H1 (cell line): ENCODE data around the gene MEIOSIN. TPM values are rescaled to one million over a fixed set of nuclear protein-coding genes. Genes with fewer than 3 reads are reported as not detected.
A peak's percentile ranks its signal among the peaks of the same experiment; 100 is the strongest.

ENCODE experiments used
- CTCF ChIA-PET: fragments of 300-600 bp; sonication (Branson Sonifier 250); formaldehyde crosslinking; loops from one replicate; lab custom pipeline; 2021; ENCODE audit not compliant: partially characterized antibody; lab: Charles Lee
- POLR2A ChIA-PET: fragments of 300-600 bp; sonication (Branson Sonifier 250); formaldehyde crosslinking; loops from one replicate; lab custom pipeline; 2021; ENCODE audit warnings: inconsistent platforms; ENCODE audit not compliant: partially characterized antibody; lab: Charles Lee
- DNase-seq, 2 experiments: peaks; one replicate each; pipeline versions ENCODE4 v3.0.0 to v3.0.0-alpha.2; 2010 to 2022; ENCODE audit warnings: low spot score in 2 of 2, low read depth in 1 of 2, mixed read lengths in 1 of 2
- FAIRE-seq: peaks from 2 replicates; lab custom pipeline; 2011; peaks lifted over from hg19 to GRCh38; lab: Jason Lieb, UNC
- H2AFZ ChIP-seq: 2 replicates; pipeline ENCODE4 v1.8.1; 2012; ENCODE audit warnings: low read length, inconsistent platforms
- H2AK5ac ChIP-seq: 2 replicates; pipeline ENCODE4 v1.6.1; 2013; ENCODE audit warnings: low read depth, low read length
- H2BK120ac ChIP-seq: replicated peaks from 2 replicates; pipeline ENCODE3; 2013; ENCODE audit warnings: low read depth, low read length, inconsistent platforms
- H2BK12ac ChIP-seq: 2 replicates; pipeline ENCODE4 v1.6.1; 2013; ENCODE audit warnings: low read depth, low read length
- H2BK15ac ChIP-seq: 2 replicates; pipeline ENCODE4 v1.6.1; 2013; ENCODE audit warnings: low read length
- H2BK20ac ChIP-seq: 2 replicates; pipeline ENCODE4 v1.6.1; 2013; ENCODE audit warnings: low read length
- H2BK5ac ChIP-seq: 2 replicates; pipeline ENCODE4 v1.6.1; 2013; ENCODE audit warnings: low read depth, low read length
- H3K14ac ChIP-seq: 2 replicates; pipeline ENCODE4 v1.6.1; 2013; ENCODE audit warnings: inconsistent platforms; ENCODE audit not compliant: insufficient read length
- H3K18ac ChIP-seq: 2 replicates; pipeline ENCODE4 v1.6.1; 2013; ENCODE audit warnings: low read length; ENCODE audit errors: extremely low read depth
- H3K23ac ChIP-seq: 2 replicates; pipeline ENCODE4 v1.6.1; 2013; ENCODE audit warnings: inconsistent platforms; ENCODE audit not compliant: insufficient read length
- H3K23me2 ChIP-seq: 2 replicates; pipeline ENCODE4 v1.6.1; 2013; ENCODE audit warnings: low read depth, low read length
- H3K27ac ChIP-seq: 2 replicates; pipeline ENCODE4 v1.6.1; 2011; ENCODE audit warnings: low read depth, low read length, inconsistent platforms
- H3K27me3 ChIP-seq, 4 experiments: replicated peaks in 1 of 4; 1 replicate in 1 of 4; 2 replicates in 3 of 4; pipeline versions ENCODE4 v1.6.1 to v1.8.1; 2011 to 2013; ENCODE audit warnings: low read length in 3 of 4, mild to moderate bottlenecking in 3 of 4, inconsistent platforms in 2 of 4, mixed read lengths in 2 of 4, moderate library complexity in 1 of 4; ENCODE audit not compliant: control insufficient read depth in 3 of 4, insufficient read depth in 3 of 4; ENCODE audit errors: extremely low read depth in 1 of 4
- H3K36me3 ChIP-seq, 4 experiments: 2 replicates each; pipeline versions ENCODE4 v1.6.1 to v1.8.1; 2011 to 2013; ENCODE audit warnings: mild to moderate bottlenecking in 4 of 4, low read length in 3 of 4, moderate library complexity in 2 of 4, control low read depth in 1 of 4, inconsistent platforms in 1 of 4; ENCODE audit not compliant: insufficient read depth in 4 of 4, control insufficient read depth in 2 of 4
- H3K4ac ChIP-seq: replicated peaks from 2 replicates; pipeline ENCODE3; 2013; ENCODE audit warnings: low read length, low read depth, mixed read lengths, inconsistent platforms; ENCODE audit not compliant: insufficient read length
- H3K4me1 ChIP-seq, 4 experiments: replicated peaks in 1 of 4; 1 replicate in 1 of 4; 2 replicates in 3 of 4; pipeline versions ENCODE4 v1.6.1 to v1.8.1; 2011 to 2013; ENCODE audit warnings: low read length in 3 of 4, inconsistent platforms in 2 of 4, mixed read lengths in 1 of 4; ENCODE audit not compliant: insufficient read depth in 4 of 4, control insufficient read depth in 3 of 4
- H3K4me2 ChIP-seq, 2 experiments: 2 replicates each; pipeline versions ENCODE4 v1.6.1 to v1.8.1; 2011 to 2013; ENCODE audit warnings: low read depth in 2 of 2, low read length in 2 of 2, control low read depth in 1 of 2, inconsistent platforms in 1 of 2, mild to moderate bottlenecking in 1 of 2; ENCODE audit not compliant: insufficient read depth in 1 of 2
- H3K4me3 ChIP-seq, 4 experiments: fragments of 200-600, 300-600 bp in 1 of 4; sonication (generic), shearing (Covaris generic), sonication (Bioruptor Twin) in 1 of 4; 2 replicates each; pipeline versions ENCODE4 v1.5.1 to v1.8.1; 2011 to 2016; ENCODE audit warnings: low read length in 4 of 4, low read depth in 3 of 4, control low read depth in 2 of 4, inconsistent platforms in 2 of 4, mild to moderate bottlenecking in 2 of 4, mixed read lengths in 1 of 4, moderate library complexity in 1 of 4; ENCODE audit not compliant: insufficient read depth in 2 of 4; ENCODE audit errors: extremely low read depth in 1 of 4
- H3K56ac ChIP-seq: replicated peaks from 2 replicates; pipeline ENCODE3; 2013; ENCODE audit warnings: low read depth, mild to moderate bottlenecking, mixed read lengths, low read length, inconsistent platforms; ENCODE audit not compliant: insufficient read length
- H3K79me1 ChIP-seq: 2 replicates; pipeline ENCODE4 v1.6.1; 2013; ENCODE audit warnings: low read depth, low read length, control low read depth
- H3K79me2 ChIP-seq, 2 experiments: 2 replicates each; pipeline versions ENCODE4 v1.6.1 to v1.8.1; 2012 to 2013; ENCODE audit warnings: low read length in 2 of 2, mild to moderate bottlenecking in 2 of 2, inconsistent platforms in 1 of 2; ENCODE audit not compliant: insufficient read depth in 2 of 2, control insufficient read depth in 1 of 2
- H3K9ac ChIP-seq, 4 experiments: replicated peaks in 1 of 4; 1 replicate in 1 of 4; 2 replicates in 3 of 4; pipeline versions ENCODE4 v1.6.1 to v1.8.1; 2011 to 2013; ENCODE audit warnings: low read depth in 3 of 4, low read length in 3 of 4, control low read depth in 2 of 4, mild to moderate bottlenecking in 2 of 4, moderate library complexity in 2 of 4, inconsistent platforms in 1 of 4; ENCODE audit errors: extremely low read depth in 1 of 4
- H3K9me3 ChIP-seq, 2 experiments: 2 replicates each; pipeline versions ENCODE4 v1.6.1 to v1.8.1; 2012 to 2013; ENCODE audit warnings: mild to moderate bottlenecking in 2 of 2, moderate library complexity in 2 of 2, control low read depth in 1 of 2, inconsistent platforms in 1 of 2, low read depth in 1 of 2, low read length in 1 of 2, mixed read lengths in 1 of 2; ENCODE audit not compliant: insufficient read depth in 2 of 2
- H4K20me1 ChIP-seq, 2 experiments: replicated peaks in 1 of 2; 2 replicates each; pipeline versions ENCODE3 to v1.8.1; 2011 to 2013; ENCODE audit warnings: inconsistent platforms in 2 of 2, low read length in 2 of 2, mild to moderate bottlenecking in 1 of 2; ENCODE audit not compliant: insufficient read depth in 2 of 2, control insufficient read depth in 1 of 2
- H4K5ac ChIP-seq: 2 replicates; pipeline ENCODE4 v1.6.1; 2013; ENCODE audit warnings: low read length, low read depth, mixed read lengths, inconsistent platforms; ENCODE audit not compliant: insufficient read length
- H4K8ac ChIP-seq: 2 replicates; pipeline ENCODE4 v1.8.0; 2013; ENCODE audit warnings: mild to moderate bottlenecking, moderate library complexity, low read length, inconsistent platforms; ENCODE audit not compliant: insufficient read depth; ENCODE audit errors: extremely low read depth
- H4K91ac ChIP-seq: replicated peaks from 2 replicates; pipeline ENCODE3; 2013; ENCODE audit warnings: low read length, mixed read lengths, inconsistent platforms; ENCODE audit not compliant: insufficient read length
- BRCA1 ChIP-seq: IDR thresholded peaks from 2 replicates; pipeline ENCODE4 v1.6.1; 2012; ENCODE audit warnings: low read depth, low read length, improper control_type of control experiment
- CEBPB ChIP-seq: IDR thresholded peaks from 2 replicates; pipeline ENCODE4 v1.6.1; 2012; ENCODE audit warnings: low read depth, low read length
- SP2 ChIP-seq: IDR thresholded peaks from 2 replicates; pipeline ENCODE4 v1.6.1; 2012; ENCODE audit warnings: mild to moderate bottlenecking, low read length, inconsistent platforms
- YY1 ChIP-seq: IDR thresholded peaks from 2 replicates; pipeline ENCODE4 v1.6.1; 2011; ENCODE audit warnings: low read depth, mild to moderate bottlenecking, low read length
- WGBS, 2 experiments: shearing (Covaris generic) in 1 of 2; methylation state at CpG; one replicate each; pipeline versions ENCODE4 v1.1.6 to v1.1.7; 2013 to 2015; ENCODE audit warnings: low lambda C conversion rate in 2 of 2, mixed read lengths in 2 of 2, inconsistent platforms in 1 of 2, low coverage in 1 of 2, missing lambda C conversion rate in 1 of 2; ENCODE audit not compliant: insufficient replicate concordance in 2 of 2, insufficient coverage in 1 of 2, insufficient read length in 1 of 2; ENCODE audit errors: extremely low coverage in 1 of 2, missing lambda C conversion rate in 1 of 2; 5-methylcytosine and 5-hydroxymethylcytosine counted together
- polyA plus RNA-seq, 7 experiments: library from polyadenylated mRNA; depleted of rRNA in 3 of 7; stranded (reverse) in 5 of 7; unstranded in 2 of 7; fragments of >200 nt in 5 of 7; fragments of 200-250 nt in 2 of 7; gene quantifications; 1 replicate in 5 of 7; 2 replicates in 1 of 7; 4 replicates in 1 of 7; pipeline versions ENCODE4 v1.2.1 to v1.2.3, GENCODE V29; 2011 to 2013; ENCODE audit warnings: missing spikeins in 2 of 7, mixed read lengths in 2 of 7
- total RNA-seq: library from RNA; stranded (reverse); fragmentation: NEBNext Ultra II Directional; extraction: Animal tissue kit (Norgen Biotek cat#: 25700); gene quantifications from 2 replicates; pipeline ENCODE4 v1.2.1, GENCODE V29; 2021

Gene MEIOSIN
- total and polyA plus RNA-seq, 2 of the 8 experiments (the other 6 are each of a cell fraction or from before 2014, with no cell fraction given): 0.11 TPM; not detected in 1

- Histone ChIP-seq H3K79me1 (no peaks in the 10 kb centered on the region), H3K23me2 (no peaks in the 10 kb centered on the region; the same call in 1 of the 2 replicates), H2BK120ac (no peak overlapping the region), H3K23ac (no peak overlapping the region), H2BK5ac (no peak overlapping the region), H3K18ac (no peak overlapping the region), H4K20me1 (no peaks in the 10 kb centered on the region), H4K8ac (no peak overlapping the region), H2AFZ (no peak overlapping the region), H3K4me2 (no peak overlapping the region), H3K36me3 (no peaks in the 10 kb centered on the region), H2BK20ac (no peak overlapping the region), H3K27ac (no peak overlapping the region), H3K14ac (no peak overlapping the region), H3K9me3 (no peaks in the 10 kb centered on the region; a peak in 1 of 4 replicates), H3K4ac (no peak overlapping the region), H2AK5ac (no peak overlapping the region), H3K27me3 (peaks cover 0 to 2% (median 0%) of the 10 kb centered on the region in 4 experiments; a peak in 3 of 7 replicates), H3K56ac (no peak overlapping the region), H4K5ac (no peak overlapping the region), H4K91ac (no peak overlapping the region), H3K4me1 (peaks cover 0 to 4% (median 0%) of the 10 kb centered on the region in 4 experiments; a peak in 3 of 7 replicates), H3K4me3 (no peak overlapping the region), H2BK15ac (0 out of 2 replicates have a peak overlapping the region, but pooled peaks have one; percentile 72), H3K79me2 (no peaks in the 10 kb centered on the region), H3K9ac (no peak overlapping the region), H2BK12ac (no peak overlapping the region)
- ChIA-PET POLR2A (interaction anchor here (0.7 to 9.8 kb wide), 7 partner anchors 9 to 36 kb away, joined by 3 to 106 read pairs (median 4); partner anchors contain the start of genes DMPK, DMWD, RSPH6A and SIX5), CTCF (interaction anchor here (0.6 to 9.4 kb wide), 7 partner anchors 9 to 113 kb away, joined by 3 to 107 read pairs (median 4); partner anchors contain the start of gene RSPH6A)
- DNase-seq: no peak
- FAIRE-seq: no peak
- WGBS, 2 experiments: 89% methylated on average over 8 of the region's 8 CpGs; no CpG with 5 or more reads in 1 of the 2 experiments
- TF ChIP-seq BRCA1 (no peak), YY1 (no peak), SP2 (no peak), CEBPB (no peak)
Observed at GRCh38 chr19:45804959-45805230, 71.7 kb downstream of the MEIOSIN start.
